GM19397 (cell line): ENCODE measurements around the gene RNF220.

Experiments
- ATAC-seq: cut with Tn5 transposase; IDR thresholded peaks from one replicate; pipeline ENCODE4 v1.9.1; 2021; ENCODE audit warnings: mild to moderate bottlenecking, moderate library complexity; ENCODE audit not compliant: unreplicated experiment

The RNF220 gene

DNA sequence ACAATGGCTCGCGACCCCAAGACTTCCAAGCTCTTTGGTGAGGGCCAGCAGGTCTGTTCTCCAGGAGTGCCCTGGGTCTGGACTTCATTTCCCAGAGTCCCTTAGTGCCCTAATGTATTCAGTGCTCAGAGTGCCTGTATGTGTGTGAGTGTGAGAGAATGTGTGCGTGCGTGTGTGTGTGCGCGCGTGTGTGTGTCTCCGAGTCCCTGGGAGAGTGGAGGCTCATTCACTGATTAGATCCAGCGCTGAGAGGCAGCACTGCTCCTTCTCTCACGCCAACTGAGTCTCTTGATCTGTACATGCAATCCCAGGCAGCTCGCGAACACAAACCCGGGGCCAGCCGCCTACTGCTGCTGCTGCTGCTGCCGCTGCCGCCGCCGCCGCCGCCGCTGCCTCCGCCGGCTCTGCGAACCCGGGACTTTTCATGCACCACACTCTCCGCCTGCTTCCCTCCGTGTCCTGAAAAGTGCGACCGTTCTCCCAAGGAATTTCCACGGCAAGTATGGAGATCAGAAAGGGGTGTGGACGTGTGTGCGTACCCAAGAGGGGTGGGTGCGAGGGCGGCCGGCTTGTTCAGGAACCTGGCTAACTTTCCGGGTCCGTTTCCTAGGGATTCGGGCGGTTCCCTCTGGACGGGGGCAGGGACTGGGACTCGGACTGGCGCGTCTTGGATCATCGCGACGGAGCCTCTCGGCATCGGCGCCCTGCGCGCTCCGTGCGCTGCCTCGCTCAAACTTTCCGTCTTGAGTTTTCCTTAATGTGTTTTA is at the start of gene RNF220:
Gene RNF220 (plus strand): TSS at position 225 of the 767 bp plus-strand sequence.
- ATAC-seq = no peak

DNA sequence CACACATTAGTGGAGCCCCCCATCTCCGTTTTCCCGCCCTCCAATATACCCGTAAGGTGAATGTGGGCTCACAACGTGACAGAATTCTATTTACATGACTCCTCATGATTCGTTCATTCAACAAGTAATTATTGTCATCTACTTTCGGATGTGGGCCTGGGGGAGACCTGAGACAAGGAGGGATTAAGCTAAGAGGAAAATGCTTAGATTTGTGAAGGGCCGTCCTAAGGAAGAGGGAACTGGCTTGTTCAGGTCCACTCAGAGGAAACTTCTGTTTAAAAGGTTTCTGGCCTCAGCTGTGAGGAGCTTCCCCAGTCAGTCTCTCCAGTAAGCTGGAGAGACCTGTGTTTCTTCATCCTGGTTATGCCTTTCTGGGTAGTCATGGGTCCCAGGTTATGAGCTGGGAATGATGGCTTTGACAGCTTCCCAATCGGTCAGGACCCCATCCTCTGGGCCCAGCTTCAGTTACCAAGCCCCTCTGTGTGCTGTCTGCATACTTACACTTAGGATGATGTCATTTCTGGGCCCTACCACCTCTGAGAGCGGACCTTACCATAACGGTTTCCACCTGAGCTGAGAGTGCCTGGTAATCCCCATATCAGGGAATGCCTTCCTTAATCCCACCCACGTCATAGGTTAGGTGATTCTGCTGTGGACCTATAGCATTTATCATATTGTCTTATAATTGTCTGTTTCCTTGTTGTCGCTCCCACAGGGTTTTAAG is 49.3 kb upstream of the RNF220 start:
- no peak for ATAC-seq

DNA sequence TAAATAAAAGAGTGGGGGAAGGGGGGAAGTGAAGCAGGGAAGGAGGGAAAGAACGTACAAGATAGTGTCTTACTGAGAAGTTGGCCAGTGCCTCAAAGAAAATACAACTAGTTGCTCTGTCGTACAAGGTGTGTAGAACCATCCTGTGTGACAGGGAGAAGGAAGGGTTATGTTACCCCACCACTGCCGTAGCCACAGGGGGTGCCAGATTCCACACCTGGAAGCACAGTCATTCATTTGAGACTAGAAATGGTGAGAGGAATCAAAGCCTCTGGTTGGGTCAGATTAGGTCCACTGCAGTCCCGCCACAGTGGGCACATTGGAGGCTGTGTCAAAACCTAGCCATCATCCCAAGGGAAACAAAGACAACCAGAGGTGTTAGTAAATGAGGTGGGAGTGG is 47.3 kb upstream of the RNF220 start:
- no peak for ATAC-seq

- no peak for ATAC-seq
These were observed 45.7 kb upstream of the RNF220 start for GRCh38 chr1:44359234-44359935.

DNA sequence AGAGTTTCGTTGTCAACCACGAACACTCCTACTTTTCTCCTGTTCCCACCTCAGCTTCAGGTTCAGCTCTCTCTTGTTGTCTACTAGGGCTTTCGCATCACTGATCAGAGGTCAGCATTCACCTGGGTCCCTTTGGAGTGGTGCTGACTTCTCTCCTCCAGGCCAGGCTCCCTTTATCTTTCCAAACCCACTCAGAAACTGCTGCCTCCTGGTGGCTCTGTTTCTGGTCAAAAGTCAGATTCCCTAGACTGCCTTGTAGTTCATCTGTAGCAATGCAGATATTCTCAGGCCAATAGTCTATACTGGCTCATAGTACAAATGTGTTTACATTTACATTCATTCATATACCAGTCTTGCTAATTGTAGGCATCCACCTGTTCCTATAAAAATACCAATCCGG is 43.6 kb upstream of the RNF220 start:
- ATAC-seq = no peak

DNA sequence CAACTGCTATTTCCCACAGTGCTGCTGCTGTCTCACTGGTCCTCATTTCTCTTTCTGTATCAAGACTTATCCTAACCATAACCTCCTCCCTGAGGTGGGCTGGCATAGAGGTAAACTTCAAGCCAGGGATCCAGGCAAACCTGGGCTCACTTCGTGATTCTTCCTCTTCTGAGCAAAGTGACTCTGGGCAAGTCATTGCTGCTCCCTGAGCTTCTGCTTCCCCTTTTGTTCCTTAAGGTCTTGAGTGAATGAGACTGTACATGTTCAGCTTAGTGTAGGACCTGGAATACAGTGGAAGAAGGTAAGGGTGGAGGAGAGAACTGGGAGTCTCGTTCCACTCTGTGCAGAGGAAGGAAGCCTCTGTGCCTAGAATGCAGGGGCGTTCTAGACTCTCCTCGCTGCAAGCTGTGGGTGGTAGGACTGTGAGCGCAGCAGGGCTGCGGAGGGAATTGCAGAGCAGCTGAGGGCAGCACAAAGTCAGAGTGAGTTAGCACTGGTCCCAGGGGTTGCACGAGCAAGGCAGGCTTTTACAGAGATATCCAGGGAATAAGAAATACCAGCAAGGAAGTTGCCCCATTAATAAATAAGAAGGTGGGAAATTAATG is 38.6 kb upstream of the RNF220 start:
- ATAC-seq = no peak

DNA sequence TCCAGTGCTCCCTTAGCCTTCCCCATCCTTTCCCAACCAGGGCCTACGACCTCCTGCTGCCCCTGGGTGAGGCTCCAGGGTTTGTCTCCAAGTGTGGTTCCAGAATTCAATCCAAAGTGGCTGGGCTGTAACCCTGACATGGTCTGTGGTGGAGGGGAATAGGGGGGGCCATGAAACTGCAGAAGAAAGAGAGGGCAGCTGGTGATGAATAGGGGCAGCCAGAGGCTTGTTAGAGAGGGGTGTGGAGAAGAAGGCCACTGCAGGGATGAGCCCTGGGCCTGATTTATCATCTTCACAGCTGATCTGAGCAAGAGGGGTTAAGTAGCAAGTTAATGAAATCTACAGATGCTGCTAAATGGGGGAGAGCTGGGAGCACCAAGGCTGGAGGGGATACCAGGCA is 37.1 kb upstream of the RNF220 start:
- no peak for ATAC-seq

DNA sequence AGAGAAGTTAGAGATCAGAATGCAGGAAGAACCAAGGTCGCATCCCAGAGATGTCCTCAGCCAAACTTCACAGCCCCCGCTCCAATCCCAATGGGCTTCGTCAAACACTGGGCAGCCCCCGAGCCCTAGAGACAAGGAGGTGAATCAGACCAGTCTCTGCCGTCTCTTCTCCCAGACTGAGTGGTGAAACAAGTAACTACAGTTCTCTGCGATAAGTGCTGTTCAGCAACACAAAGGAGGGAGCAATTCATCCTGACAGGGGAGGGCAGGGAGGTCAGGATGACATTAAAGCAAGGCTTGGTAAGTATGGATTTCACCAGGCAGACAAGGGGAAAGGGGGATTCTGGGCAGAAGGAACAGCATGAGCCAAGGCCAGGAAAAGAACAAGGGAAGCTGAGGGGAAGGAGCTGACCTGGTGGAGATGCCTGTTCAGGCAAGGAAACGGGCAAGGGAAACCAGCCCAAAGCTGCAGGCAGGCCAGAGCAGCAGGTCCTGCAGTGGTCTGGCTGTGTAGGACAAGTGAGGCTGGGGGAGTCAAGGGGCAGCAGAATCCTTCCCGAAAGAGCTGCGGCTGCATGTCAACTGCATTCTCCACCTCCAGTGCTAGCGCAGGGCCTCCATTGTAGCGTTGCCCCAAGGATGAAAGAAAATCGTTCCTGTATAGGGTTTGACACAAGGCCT is 36.4 kb upstream of the RNF220 start:
- ATAC-seq = no peak

DNA sequence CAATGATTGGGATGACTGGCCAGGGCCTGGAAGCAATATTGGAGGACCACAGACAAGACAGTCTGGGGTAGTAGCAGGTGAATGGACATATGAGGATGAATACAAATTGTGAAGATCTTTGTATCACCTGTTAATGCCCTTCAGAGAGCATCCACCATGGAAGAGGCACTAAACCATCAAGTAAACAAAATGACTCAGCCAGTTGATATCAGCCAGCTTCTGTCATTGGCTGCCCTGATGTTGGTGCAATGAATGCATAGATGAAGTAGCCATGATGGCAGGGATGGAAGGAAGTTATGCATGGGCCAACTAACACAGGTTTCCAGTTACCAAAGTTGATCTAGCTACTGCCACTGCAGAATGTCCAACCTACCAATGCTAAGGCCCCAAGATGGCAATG is 33.8 kb upstream of the RNF220 start:
- no peak for ATAC-seq

DNA sequence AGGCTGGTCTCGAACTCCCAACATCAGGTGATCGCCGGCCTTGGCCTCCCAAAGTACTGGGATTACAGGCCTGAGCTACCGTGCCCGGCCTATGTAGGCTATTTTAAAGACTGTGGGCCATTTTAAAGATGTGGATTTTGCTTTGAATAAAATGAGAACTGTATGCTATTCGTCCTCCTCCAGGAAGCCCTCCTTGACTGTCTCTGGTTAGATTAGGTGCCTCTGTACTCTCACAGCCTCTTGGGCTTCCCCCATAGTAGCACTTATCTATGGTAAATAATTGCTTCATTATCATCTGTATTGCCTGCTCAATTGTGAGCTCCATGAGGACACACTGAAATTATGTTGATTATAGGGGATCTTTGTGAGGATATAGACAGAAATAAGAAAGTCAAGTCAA is 29.5 kb upstream of the RNF220 start:
- ATAC-seq = no peak

DNA sequence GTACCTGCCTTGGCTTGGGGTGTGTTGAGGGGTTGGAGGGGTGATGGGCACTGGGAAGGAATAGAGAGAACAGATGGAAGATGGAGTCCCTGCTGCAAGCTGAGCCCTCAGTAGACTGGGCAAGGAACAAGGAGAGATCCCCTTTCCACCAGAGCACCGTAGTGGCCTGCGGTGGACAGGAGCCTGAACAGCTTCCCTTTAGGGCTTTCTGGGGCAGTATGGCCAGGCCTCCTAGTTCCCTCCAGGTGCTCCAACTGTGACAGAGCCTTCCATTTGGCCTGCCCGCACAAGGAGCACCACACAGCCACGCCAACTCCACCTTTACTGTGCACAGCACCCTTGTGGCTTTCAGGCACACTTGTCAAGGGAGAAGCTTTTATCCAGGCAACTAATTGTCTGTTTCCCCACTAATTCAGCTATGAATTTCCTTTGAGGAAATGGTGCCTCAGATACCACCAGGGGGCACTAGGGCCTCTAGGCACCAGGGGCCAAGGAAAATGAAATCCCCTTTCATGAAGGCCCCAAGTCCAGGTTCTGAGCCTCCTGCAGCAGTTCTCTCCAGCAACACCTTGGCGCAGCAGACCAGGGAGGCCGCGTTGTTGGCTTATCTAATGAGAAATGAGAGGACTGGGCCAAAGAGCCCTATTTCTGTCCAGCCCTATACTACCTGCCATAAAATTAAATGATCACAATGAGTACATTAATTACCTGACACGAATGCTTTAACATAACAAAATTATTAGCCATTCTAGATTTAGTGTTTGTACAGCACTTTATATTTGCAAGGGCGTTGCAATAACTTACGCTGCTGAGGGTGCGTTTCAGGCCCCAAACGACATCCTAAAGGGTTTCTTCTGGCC is 26.9 kb upstream of the RNF220 start:
- no peak for ATAC-seq

GRCh38 chr1:44380666-44381177 is 24.3 kb upstream of the RNF220 start:
- no peak for ATAC-seq

GRCh38 chr1:44388551-44388950 is 16.5 kb upstream of the RNF220 start:
- ATAC-seq = no peak

- no peak for ATAC-seq
These were observed 15.6 kb upstream of the RNF220 start for GRCh38 chr1:44389437-44389836.

DNA sequence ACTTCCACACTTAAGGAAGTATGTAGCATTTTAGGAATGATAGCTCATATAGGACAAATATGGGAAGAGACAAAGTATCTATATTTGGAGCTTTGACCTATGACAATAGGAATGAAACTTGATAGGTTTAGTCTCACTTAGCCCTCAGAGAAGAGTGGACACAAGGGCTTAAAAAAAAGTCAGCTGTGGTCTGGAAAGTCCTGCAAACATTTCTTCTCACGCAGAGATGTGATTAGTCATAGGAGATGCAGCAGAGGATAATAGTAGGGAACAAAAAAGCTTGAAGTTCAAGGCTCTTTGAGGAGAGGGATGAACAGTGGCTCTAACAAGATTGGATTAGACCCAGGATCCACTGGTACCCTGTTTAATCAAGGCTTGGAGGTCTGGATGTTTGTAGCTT is 14.8 kb upstream of the RNF220 start:
- ATAC-seq = no peak

GRCh38 chr1:44401256-44402228 is 3.5 kb upstream of the RNF220 start:
- ATAC-seq = no peak

DNA sequence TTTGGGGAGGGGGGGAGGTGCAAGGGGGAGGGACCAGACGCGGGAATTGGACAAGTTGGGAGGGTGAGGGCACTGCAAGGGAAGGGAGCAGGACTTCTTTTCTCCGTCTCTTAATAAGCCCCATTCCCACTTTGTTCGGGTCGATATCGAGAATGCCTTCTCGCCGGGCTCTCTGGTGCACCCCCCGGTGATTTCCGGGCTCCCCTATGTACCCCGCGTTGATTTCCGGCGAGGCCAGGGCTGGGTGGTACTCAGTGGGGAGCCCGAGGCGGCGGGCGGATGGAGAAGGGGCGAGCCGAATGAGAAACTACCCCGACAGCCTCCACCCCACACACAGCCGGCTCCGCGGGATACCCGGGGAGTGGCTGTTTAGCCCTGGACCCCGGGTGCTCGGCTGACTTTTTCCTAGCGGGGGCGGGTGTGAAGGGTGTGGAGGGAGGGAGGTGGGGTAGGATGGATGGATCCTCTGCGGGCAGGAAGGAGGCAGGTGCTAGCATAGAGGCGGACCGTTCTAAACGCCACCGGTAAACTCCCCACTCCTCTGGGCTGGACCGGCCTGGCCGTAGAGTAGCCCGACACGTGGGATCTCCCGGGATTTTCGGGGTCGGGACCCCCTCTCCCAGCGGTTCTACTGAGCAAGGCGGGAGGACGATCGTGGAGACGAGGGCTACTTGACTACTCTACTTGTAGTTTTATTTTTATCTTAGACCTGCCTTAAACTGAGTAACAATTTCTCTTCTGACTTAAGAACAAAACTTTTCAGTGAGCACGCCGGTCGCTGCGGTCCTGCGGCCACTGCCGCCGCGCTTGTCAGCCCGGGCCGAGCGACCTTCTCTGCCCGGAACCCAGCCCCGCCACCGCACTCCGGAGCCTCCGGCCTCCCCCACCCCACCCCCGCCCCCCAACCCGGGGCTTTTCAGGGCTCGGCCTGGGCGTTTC is 1.0 kb downstream of the RNF220 start:
- ATAC-seq = no peak
